ENCODE data around the gene SLC37A4.
"Not testable (repeated sequence)": the region's sequence is repeated elsewhere in the genome, so short reads cannot be mapped to it uniquely, and the experiment has no call there.

Gene SLC37A4

DNA sequence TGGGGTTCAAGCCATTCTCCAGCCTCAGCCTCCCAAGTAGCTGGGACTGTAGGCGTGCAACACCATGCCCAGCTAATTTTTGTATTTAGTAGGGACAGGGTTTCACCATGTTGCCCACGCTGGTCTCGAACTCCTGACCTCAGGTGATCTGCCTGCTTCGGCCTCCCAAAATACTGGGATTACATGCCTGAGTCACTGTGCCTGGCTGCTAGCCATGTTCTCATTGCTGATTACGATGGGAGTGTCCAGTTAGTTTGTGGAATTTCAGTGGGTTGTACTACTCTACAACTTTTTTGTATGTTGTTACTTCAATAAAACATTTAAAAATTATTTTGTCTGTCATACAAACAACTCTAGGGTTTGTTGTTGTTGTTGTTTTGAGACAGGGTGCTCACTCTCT, 32.1 kb upstream of the SLC37A4 start:
- Mint-ChIP-seq H3K4me3 (no peak overlapping the region), H3K27ac (no peak overlapping the region), H3K9me3 (peaks cover 4% of the 10 kb centered on the region), H3K4me1 (peaks cover 20% of the 10 kb centered on the region), H3K36me3 (ENCODE audit: low read depth) (peaks cover 16% of the 10 kb centered on the region), H3K27me3 (ENCODE audit: low read depth, poor library complexity) (peaks cover 4% of the 10 kb centered on the region)
- no peak for DNase-seq
- TF ChIP-seq, protein P1, sequence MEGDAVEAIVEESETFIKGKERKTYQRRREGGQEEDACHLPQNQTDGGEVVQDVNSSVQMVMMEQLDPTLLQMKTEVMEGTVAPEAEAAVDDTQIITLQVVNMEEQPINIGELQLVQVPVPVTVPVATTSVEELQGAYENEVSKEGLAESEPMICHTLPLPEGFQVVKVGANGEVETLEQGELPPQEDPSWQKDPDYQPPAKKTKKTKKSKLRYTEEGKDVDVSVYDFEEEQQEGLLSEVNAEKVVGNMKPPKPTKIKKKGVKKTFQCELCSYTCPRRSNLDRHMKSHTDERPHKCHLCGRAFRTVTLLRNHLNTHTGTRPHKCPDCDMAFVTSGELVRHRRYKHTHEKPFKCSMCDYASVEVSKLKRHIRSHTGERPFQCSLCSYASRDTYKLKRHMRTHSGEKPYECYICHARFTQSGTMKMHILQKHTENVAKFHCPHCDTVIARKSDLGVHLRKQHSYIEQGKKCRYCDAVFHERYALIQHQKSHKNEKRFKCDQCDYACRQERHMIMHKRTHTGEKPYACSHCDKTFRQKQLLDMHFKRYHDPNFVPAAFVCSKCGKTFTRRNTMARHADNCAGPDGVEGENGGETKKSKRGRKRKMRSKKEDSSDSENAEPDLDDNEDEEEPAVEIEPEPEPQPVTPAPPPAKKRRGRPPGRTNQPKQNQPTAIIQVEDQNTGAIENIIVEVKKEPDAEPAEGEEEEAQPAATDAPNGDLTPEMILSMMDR (IDR thresholded peaks at IDR 0.05) = no peak

DNA sequence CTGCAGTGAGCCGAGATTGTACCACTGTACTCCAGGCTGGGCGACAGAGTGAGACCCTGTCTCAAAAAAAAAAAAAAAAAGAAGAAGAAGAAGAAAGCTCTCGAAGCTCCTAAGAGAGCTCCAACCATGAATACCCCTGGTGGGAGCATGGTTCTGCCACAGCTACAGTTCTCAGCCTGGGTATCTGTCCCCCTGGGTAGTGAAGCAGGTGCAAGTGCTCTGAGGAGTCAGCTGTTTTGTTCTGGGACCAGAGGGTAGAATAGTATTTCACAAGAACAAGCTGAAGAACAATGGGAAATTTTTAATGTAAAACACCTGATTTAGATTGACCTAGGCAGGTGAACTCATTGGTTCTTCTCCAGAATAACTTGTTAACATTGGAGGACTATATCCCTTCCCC, 30.6 kb upstream of the SLC37A4 start:
- no peak for DNase-seq
- Mint-ChIP-seq H3K4me1 (peaks cover 14% of the 10 kb centered on the region), H3K27me3 (ENCODE audit: low read depth, poor library complexity) (peaks cover 4% of the 10 kb centered on the region), H3K9me3 (peaks cover 4% of the 10 kb centered on the region), H3K27ac (no peak overlapping the region), H3K4me3 (no peak overlapping the region), H3K36me3 (ENCODE audit: low read depth) (peaks cover 16% of the 10 kb centered on the region)
- TF ChIP-seq, protein P1 (IDR thresholded peaks at IDR 0.05) = no peak

DNA sequence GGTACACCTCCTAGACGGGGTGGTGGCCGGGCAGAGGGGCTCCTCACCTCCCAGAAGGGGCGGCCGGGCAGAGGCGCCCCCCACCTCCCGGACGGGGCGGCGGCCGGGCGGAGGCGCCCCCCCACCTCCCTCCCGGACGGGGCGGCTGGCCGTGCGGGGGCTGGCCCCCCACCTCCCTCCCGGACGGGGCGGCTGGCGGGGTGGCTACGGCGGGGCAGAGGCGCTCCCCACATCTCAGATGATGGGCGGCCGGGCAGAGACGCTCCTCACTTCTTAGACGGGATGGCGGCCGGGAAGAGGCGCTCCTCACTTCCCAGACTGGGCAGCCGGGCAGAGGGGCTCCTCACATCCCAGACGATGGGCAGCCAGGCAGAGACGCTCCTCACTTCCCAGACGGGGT, 28.5 kb upstream of the SLC37A4 start:
- DNase-seq; H3K9me3 Mint-ChIP-seq; H3K27me3 Mint-ChIP-seq (ENCODE audit: low read depth, poor library complexity); H3K27ac Mint-ChIP-seq: not testable (repeated sequence)
- Mint-ChIP-seq H3K4me1 (peaks cover 30% of the 10 kb centered on the region), H3K4me3 (peak overlapping the region; percentile 65), H3K36me3 (ENCODE audit: low read depth) (peaks cover 35% of the 10 kb centered on the region)

DNA sequence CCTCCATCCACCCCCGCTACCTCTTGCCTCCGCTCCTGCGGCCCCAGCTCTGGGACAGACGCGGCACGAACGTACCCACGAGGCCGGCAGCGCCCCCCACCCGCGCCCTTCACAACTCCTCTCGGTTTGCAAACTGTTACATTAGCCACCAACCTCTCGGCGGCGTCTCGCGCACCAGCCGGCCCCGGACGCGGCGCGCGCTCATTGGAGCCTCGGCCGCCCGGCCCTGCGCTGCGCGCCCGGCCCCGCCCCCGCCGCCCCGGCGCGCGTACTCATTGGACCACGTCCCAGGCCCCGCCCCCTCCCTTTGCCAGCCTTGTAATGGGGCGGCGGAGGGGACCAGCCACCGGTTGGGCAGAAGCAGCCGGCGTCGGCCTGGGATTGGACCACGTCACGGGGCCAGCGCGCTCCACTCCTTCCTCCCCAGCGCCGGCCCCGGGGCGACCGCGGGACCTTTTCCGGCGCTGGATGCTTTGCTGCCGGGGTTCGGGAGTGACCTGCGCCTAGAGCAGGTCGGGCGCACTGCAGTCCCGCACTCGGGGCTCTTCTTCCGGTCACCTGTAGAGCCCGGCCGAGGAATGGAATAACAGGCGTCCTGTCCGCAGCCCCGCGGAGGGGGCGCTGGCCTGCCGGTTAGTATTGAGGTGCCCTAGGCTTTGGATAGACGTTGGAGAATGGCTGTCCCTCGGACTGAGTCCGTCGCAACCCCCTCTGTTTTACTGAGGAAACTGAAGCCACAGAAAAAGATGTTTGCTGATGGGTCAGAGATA, 26.5 kb upstream of the SLC37A4 start, which contains the start of gene HYOU1:
Gene HYOU1 (minus strand): TSS at position 206 of the 770 bp plus-strand sequence. CDS start 1,045 bp downstream, outside the sequence.
- TF ChIP-seq, protein P1 (IDR thresholded peaks at IDR 0.05) = peak; percentile 24
- peak within 1 kb of the TSS; percentile 99 for H3K27ac Mint-ChIP-seq
- peaks cover 4% of the 10 kb centered on the region for H3K27me3 Mint-ChIP-seq (ENCODE audit: low read depth, poor library complexity)
- H3K9me3 Mint-ChIP-seq = peaks cover 4% of the 10 kb centered on the region
- H3K36me3 Mint-ChIP-seq (ENCODE audit: low read depth) = peaks cover 54% of the 10 kb centered on the region
- peak within 1 kb of the TSS; percentile 94 for H3K4me3 Mint-ChIP-seq
- DNase-seq = peak; percentile 100
- peaks cover 30% of the 10 kb centered on the region for H3K4me1 Mint-ChIP-seq

DNA sequence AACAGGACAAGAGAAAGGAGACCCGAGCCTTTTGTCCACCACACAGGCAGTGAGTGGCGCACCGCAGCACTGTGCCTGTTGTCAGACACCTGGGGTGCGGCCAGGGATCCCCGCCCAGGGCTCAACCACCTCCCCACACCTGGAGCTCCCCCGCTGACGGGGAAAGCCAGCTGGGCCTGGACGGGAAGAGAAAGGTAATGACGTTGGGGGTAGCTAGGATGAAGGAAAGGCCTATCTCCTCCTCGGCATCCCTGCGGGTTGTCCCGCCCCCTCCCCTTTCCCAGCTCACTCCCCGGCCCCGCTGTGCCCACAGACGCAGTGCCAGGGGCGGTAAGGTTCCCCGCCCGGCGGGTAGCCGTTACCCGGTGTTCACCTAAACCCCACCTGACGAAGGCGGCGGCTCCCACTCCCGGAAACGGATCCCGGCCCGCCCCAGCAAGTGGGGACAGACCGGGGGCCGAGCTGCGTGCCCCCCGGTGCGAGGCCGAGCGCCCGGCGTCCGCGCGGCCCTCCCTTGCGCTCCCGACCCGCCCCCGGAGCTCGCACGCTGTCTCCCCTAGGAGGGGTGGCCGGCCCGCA, 25.8 kb upstream of the SLC37A4 start:
- Mint-ChIP-seq H3K9me3 (peaks cover 4% of the 10 kb centered on the region), H3K4me1 (peaks cover 30% of the 10 kb centered on the region), H3K27me3 (ENCODE audit: low read depth, poor library complexity) (peaks cover 4% of the 10 kb centered on the region), H3K27ac (peak overlapping the region; percentile 99), H3K36me3 (ENCODE audit: low read depth) (peaks cover 57% of the 10 kb centered on the region), H3K4me3 (peak overlapping the region; percentile 94)
- TF ChIP-seq, protein P1 (IDR thresholded peaks at IDR 0.05) = no peak
- DNase-seq = no peak

DNA sequence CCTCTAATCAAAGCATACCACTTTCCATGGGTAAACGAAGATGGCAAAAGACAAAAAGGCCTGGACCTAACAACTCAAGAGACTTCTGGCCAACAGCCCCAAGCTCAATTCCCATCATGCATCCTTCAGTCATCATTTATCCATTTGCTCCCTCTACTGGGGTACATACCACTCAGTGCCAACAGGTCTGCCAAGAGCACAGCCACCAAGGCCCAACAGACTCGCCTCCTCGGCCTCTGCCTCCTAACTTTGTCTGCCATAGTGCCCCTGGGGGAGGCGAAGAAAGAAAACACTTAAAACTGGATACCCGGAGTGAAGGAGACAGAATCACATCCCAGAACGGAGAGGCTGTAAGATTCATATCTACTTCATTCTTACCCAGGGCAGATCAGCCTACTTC, 25.2 kb upstream of the SLC37A4 start:
- peak overlapping the region; percentile 94 for H3K4me3 Mint-ChIP-seq
- no peak for DNase-seq
- H3K9me3 Mint-ChIP-seq = peaks cover 4% of the 10 kb centered on the region
- H3K27ac Mint-ChIP-seq = peak overlapping the region; percentile 89
- H3K4me1 Mint-ChIP-seq = peaks cover 30% of the 10 kb centered on the region
- peaks cover 4% of the 10 kb centered on the region for H3K27me3 Mint-ChIP-seq (ENCODE audit: low read depth, poor library complexity)
- TF ChIP-seq, protein P1 (IDR thresholded peaks at IDR 0.05) = no peak
- H3K36me3 Mint-ChIP-seq (ENCODE audit: low read depth) = peaks cover 63% of the 10 kb centered on the region

Measured in nephron progenitor cell (in vitro differentiated cells).